NCI-H774 (cell line): ENCODE results near the gene SOWAHA.

Experiments used
- DNase-seq: peaks from one replicate; lab custom pipeline; 2025; lab: John Stamatoyannopoulos, UW

Gene SOWAHA

GRCh38 chr5:132825834-132826391 lies 12.8 kb downstream of the SOWAHA start:
- DNase-seq, result no peak

- no peak for DNase-seq
These were observed 13.5 kb downstream of the SOWAHA start for GRCh38 chr5:132826424-132827082.

- no peak for DNase-seq
These were observed 15.0 kb downstream of the SOWAHA start for GRCh38 chr5:132827943-132828673.

- no peak for DNase-seq
These were observed 15.9 kb downstream of the SOWAHA start for GRCh38 chr5:132828846-132829494.

GRCh38 chr5:132829742-132830435 lies 16.8 kb downstream of the SOWAHA start:
- peak; percentile 71 for DNase-seq

GRCh38 chr5:132830436-132831094 lies 17.5 kb downstream of the SOWAHA start, which contains the start of gene SHROOM1:
SHROOM1 (minus strand) TSS chr5:132830647; CDS start chr5:132826140, 4,507 bp downstream.
- peak; percentile 79 for DNase-seq

- DNase-seq, result no peak
These were observed 18.2 kb downstream of the SOWAHA start for GRCh38 chr5:132831095-132831860.

- no peak for DNase-seq
These were observed 19.5 kb downstream of the SOWAHA start for GRCh38 chr5:132832612-132833011.

- no peak for DNase-seq
These were observed 21.0 kb downstream of the SOWAHA start for GRCh38 chr5:132834057-132834456.

GRCh38 chr5:132836852-132837251 lies 23.8 kb downstream of the SOWAHA start:
- no peak for DNase-seq

- no peak for DNase-seq
These were observed 24.8 kb downstream of the SOWAHA start for GRCh38 chr5:132837868-132838267.

- no peak for DNase-seq
These were observed 25.6 kb downstream of the SOWAHA start for GRCh38 chr5:132838516-132839282.

GRCh38 chr5:132839426-132840301 lies 26.6 kb downstream of the SOWAHA start:
- DNase-seq, result no peak

GRCh38 chr5:132840313-132840712 lies 27.2 kb downstream of the SOWAHA start:
- no peak for DNase-seq

GRCh38 chr5:132840896-132841295 lies 27.8 kb downstream of the SOWAHA start:
- DNase-seq, result no peak

- DNase-seq, result no peak
These were observed 28.2 kb downstream of the SOWAHA start for GRCh38 chr5:132841305-132841704.

- DNase-seq, result no peak
These were observed 35.2 kb downstream of the SOWAHA start for GRCh38 chr5:132848270-132848669.

GRCh38 chr5:132849347-132849746 lies 36.2 kb downstream of the SOWAHA start:
- DNase-seq, result no peak

GRCh38 chr5:132850066-132850465 lies 37.0 kb downstream of the SOWAHA start:
- DNase-seq, result no peak
